Subcutaneous abdominal adipose tissue (tissue), 5 donors: ENCODE measurements around the gene STXBP5.

ENCODE experiments used
- H3K27ac ChIP-seq: one replicate; pipeline ENCODE4 v1.7.0; 2013; ENCODE audit warnings: low read depth, mild to moderate bottlenecking, inconsistent platforms, low read length, moderate library complexity
- H3K27me3 ChIP-seq, 5 donors: one replicate each; pipeline ENCODE4 v1.7.0; 2013; ENCODE audit warnings: low read length in 5 of 5, inconsistent platforms in 1 of 5; ENCODE audit not compliant: control insufficient read depth in 5 of 5, insufficient read depth in 4 of 5
- H3K36me3 ChIP-seq, 5 donors: one replicate each; pipeline ENCODE4 v1.7.0; 2013; ENCODE audit warnings: low read length in 5 of 5; ENCODE audit not compliant: control insufficient read depth in 5 of 5, insufficient read depth in 5 of 5
- H3K4me1 ChIP-seq, 5 donors: one replicate each; pipeline ENCODE4 v1.7.0; 2013; ENCODE audit warnings: low read length in 5 of 5, mild to moderate bottlenecking in 3 of 5, moderate library complexity in 1 of 5; ENCODE audit not compliant: control insufficient read depth in 5 of 5, insufficient read depth in 5 of 5
- H3K4me3 ChIP-seq, 5 donors: one replicate each; pipeline ENCODE4 v1.7.0; 2013; ENCODE audit warnings: low read length in 5 of 5, low read depth in 1 of 5
- H3K9ac ChIP-seq, 5 donors: one replicate each; pipeline ENCODE4 v1.7.0; 2013; ENCODE audit warnings: low read length in 5 of 5, mild to moderate bottlenecking in 4 of 5, moderate library complexity in 3 of 5
- H3K9me3 ChIP-seq, 5 donors: one replicate each; pipeline ENCODE4 v1.7.0; 2013; ENCODE audit warnings: low read length in 5 of 5; ENCODE audit not compliant: control insufficient read depth in 5 of 5
- donor health status: healthy.
- donor health status: healthy.
- donor health status: healthy.
- donor health status: healthy.
- donor health status: healthy.

The STXBP5 gene

GRCh38 chr6:147257760-147258159 lies 53.5 kb downstream of the STXBP5 start:
- Histone ChIP-seq H3K36me3 (peaks cover 0 to 7% (median 0%) of the 10 kb centered on the region in 5 donors), H3K4me1 (no peaks in the 10 kb centered on the region), H3K27ac (no peak overlapping the region)

GRCh38 chr6:147260091-147260490 lies 55.9 kb downstream of the STXBP5 start:
- no peaks in the 10 kb centered on the region for H3K4me1 ChIP-seq
- no peak overlapping the region for H3K4me3 ChIP-seq
- no peaks in the 10 kb centered on the region for H3K27me3 ChIP-seq
- H3K36me3 ChIP-seq: peaks cover 0 to 9% (median 0%) of the 10 kb centered on the region in 5 donors
- no peak overlapping the region for H3K9ac ChIP-seq
- H3K27ac ChIP-seq: no peak overlapping the region
- H3K9me3 ChIP-seq: no peaks in the 10 kb centered on the region

More at GRCh38 chr6:147257760-147258159, 53.5 kb downstream of the STXBP5 start:
- Histone ChIP-seq H3K9ac (no peak overlapping the region), H3K9me3 (no peaks in the 10 kb centered on the region), H3K4me3 (no peak overlapping the region), H3K27me3 (no peaks in the 10 kb centered on the region)

- no peak overlapping the region for H3K9ac ChIP-seq
- H3K4me1 ChIP-seq: no peaks in the 10 kb centered on the region
- H3K27ac ChIP-seq: no peak overlapping the region
- H3K36me3 ChIP-seq: peaks cover 0 to 25% (median 8%) of the 10 kb centered on the region in 5 donors
- H3K4me3 ChIP-seq: no peak overlapping the region
- H3K27me3 ChIP-seq: no peaks in the 10 kb centered on the region
- H3K9me3 ChIP-seq: no peaks in the 10 kb centered on the region
Measured at GRCh38 chr6:147262946-147263345, 58.7 kb downstream of the STXBP5 start.

GRCh38 chr6:147266821-147267220 lies 62.6 kb downstream of the STXBP5 start:
- peaks cover 0 to 37% (median 12%) of the 10 kb centered on the region in 5 donors for H3K36me3 ChIP-seq
- no peaks in the 10 kb centered on the region for H3K27me3 ChIP-seq
- H3K9ac ChIP-seq: no peak overlapping the region
- H3K9me3 ChIP-seq: no peaks in the 10 kb centered on the region
- H3K4me3 ChIP-seq: no peak overlapping the region
- no peak overlapping the region for H3K27ac ChIP-seq
- H3K4me1 ChIP-seq: no peaks in the 10 kb centered on the region

GRCh38 chr6:147267658-147268057 lies 63.4 kb downstream of the STXBP5 start:
- no peaks in the 10 kb centered on the region for H3K9me3 ChIP-seq
- no peak overlapping the region for H3K9ac ChIP-seq
- no peak overlapping the region for H3K4me3 ChIP-seq
- H3K36me3 ChIP-seq: peaks cover 0 to 39% (median 12%) of the 10 kb centered on the region in 5 donors
- H3K27ac ChIP-seq: no peak overlapping the region
- no peaks in the 10 kb centered on the region for H3K27me3 ChIP-seq
- H3K4me1 ChIP-seq: no peaks in the 10 kb centered on the region

- Histone ChIP-seq H3K4me1 (no peaks in the 10 kb centered on the region), H3K27me3 (no peaks in the 10 kb centered on the region), H3K9me3 (no peaks in the 10 kb centered on the region), H3K36me3 (peaks cover 0 to 39% (median 13%) of the 10 kb centered on the region in 5 donors), H3K9ac (no peak overlapping the region), H3K27ac (no peak overlapping the region), H3K4me3 (no peak overlapping the region)
Measured at GRCh38 chr6:147268254-147268653, 64.0 kb downstream of the STXBP5 start.

GRCh38 chr6:147274012-147274411 lies 69.8 kb downstream of the STXBP5 start:
- H3K4me1 ChIP-seq: no peaks in the 10 kb centered on the region
- no peak overlapping the region for H3K27ac ChIP-seq
- peaks cover 2 to 22% (median 6%) of the 10 kb centered on the region in 5 donors for H3K36me3 ChIP-seq
- H3K9ac ChIP-seq: no peak overlapping the region
- H3K4me3 ChIP-seq: no peak overlapping the region
- H3K9me3 ChIP-seq: no peaks in the 10 kb centered on the region
- no peaks in the 10 kb centered on the region for H3K27me3 ChIP-seq

- Histone ChIP-seq H3K36me3 (peaks cover 2 to 14% (median 5%) of the 10 kb centered on the region in 5 donors), H3K27me3 (no peaks in the 10 kb centered on the region), H3K4me1 (peaks cover 0 to 4% (median 0%) of the 10 kb centered on the region in 5 donors), H3K27ac (no peak overlapping the region), H3K4me3 (no peak overlapping the region), H3K9ac (no peak overlapping the region), H3K9me3 (no peaks in the 10 kb centered on the region)
Measured at GRCh38 chr6:147274776-147275175, 70.6 kb downstream of the STXBP5 start.

- H3K4me3 ChIP-seq: no peak overlapping the region
- no peak overlapping the region for H3K9ac ChIP-seq
- H3K27me3 ChIP-seq: no peaks in the 10 kb centered on the region
- peaks cover 0 to 5% (median 0%) of the 10 kb centered on the region in 5 donors for H3K4me1 ChIP-seq
- peaks cover 2 to 12% (median 5%) of the 10 kb centered on the region in 5 donors for H3K36me3 ChIP-seq
- H3K9me3 ChIP-seq: no peaks in the 10 kb centered on the region
- H3K27ac ChIP-seq: no peak overlapping the region
Measured at GRCh38 chr6:147278891-147279290, 74.7 kb downstream of the STXBP5 start.

GRCh38 chr6:147279427-147279826 lies 75.2 kb downstream of the STXBP5 start:
- Histone ChIP-seq H3K27ac (no peak overlapping the region), H3K9me3 (no peaks in the 10 kb centered on the region), H3K27me3 (no peaks in the 10 kb centered on the region), H3K4me1 (peaks cover 0 to 5% (median 0%) of the 10 kb centered on the region in 5 donors), H3K36me3 (peaks cover 0 to 12% (median 5%) of the 10 kb centered on the region in 5 donors), H3K9ac (no peak overlapping the region), H3K4me3 (no peak overlapping the region)
